ENCODE results near the gene ARID3B.

Gene ARID3B

DNA sequence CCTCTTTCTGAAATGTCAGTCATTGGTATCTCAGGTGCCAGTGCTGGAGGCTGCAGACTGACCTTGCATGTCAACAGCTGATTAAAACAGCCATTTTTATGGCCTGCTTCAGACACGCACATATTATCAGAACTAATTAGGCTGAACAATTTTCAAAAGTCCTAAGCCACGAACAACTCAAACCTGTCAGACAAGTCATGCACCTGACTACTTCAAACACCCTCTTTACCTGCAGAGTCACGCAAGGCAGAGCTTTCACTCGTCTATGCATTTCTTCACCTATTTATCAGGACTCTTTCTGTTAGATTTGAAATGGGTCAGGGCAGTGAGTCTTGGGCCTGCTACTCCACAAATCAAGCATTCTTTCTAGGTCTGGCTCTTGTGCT, 101.3 kb downstream of the ARID3B start:
- Histone ChIP-seq H3K27ac (replicated peaks) (no peak overlapping the region), H3K4me3 (replicated peaks; ENCODE audit: insufficient read depth, low read length) (no peak overlapping the region), H3K27me3 (ENCODE audit: insufficient read depth, poor library complexity, severe bottlenecking) (no peaks in the 10 kb centered on the region)
- TF ChIP-seq, protein P1, sequence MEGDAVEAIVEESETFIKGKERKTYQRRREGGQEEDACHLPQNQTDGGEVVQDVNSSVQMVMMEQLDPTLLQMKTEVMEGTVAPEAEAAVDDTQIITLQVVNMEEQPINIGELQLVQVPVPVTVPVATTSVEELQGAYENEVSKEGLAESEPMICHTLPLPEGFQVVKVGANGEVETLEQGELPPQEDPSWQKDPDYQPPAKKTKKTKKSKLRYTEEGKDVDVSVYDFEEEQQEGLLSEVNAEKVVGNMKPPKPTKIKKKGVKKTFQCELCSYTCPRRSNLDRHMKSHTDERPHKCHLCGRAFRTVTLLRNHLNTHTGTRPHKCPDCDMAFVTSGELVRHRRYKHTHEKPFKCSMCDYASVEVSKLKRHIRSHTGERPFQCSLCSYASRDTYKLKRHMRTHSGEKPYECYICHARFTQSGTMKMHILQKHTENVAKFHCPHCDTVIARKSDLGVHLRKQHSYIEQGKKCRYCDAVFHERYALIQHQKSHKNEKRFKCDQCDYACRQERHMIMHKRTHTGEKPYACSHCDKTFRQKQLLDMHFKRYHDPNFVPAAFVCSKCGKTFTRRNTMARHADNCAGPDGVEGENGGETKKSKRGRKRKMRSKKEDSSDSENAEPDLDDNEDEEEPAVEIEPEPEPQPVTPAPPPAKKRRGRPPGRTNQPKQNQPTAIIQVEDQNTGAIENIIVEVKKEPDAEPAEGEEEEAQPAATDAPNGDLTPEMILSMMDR (IDR thresholded peaks at IDR 0.05; ENCODE audit: insufficient read depth, low read length): no peak
- no peak for TF ChIP-seq GABPA (IDR thresholded peaks at IDR 0.05; ENCODE audit: low read depth)
- TF ChIP-seq POLR2AphosphoS5 (IDR thresholded peaks at IDR 0.05; ENCODE audit: low read depth): no peak
- no peak for TF ChIP-seq SPI1 (IDR thresholded peaks at IDR 0.05; ENCODE audit: borderline replicate concordance, low read depth)
- TF ChIP-seq, protein P2, sequence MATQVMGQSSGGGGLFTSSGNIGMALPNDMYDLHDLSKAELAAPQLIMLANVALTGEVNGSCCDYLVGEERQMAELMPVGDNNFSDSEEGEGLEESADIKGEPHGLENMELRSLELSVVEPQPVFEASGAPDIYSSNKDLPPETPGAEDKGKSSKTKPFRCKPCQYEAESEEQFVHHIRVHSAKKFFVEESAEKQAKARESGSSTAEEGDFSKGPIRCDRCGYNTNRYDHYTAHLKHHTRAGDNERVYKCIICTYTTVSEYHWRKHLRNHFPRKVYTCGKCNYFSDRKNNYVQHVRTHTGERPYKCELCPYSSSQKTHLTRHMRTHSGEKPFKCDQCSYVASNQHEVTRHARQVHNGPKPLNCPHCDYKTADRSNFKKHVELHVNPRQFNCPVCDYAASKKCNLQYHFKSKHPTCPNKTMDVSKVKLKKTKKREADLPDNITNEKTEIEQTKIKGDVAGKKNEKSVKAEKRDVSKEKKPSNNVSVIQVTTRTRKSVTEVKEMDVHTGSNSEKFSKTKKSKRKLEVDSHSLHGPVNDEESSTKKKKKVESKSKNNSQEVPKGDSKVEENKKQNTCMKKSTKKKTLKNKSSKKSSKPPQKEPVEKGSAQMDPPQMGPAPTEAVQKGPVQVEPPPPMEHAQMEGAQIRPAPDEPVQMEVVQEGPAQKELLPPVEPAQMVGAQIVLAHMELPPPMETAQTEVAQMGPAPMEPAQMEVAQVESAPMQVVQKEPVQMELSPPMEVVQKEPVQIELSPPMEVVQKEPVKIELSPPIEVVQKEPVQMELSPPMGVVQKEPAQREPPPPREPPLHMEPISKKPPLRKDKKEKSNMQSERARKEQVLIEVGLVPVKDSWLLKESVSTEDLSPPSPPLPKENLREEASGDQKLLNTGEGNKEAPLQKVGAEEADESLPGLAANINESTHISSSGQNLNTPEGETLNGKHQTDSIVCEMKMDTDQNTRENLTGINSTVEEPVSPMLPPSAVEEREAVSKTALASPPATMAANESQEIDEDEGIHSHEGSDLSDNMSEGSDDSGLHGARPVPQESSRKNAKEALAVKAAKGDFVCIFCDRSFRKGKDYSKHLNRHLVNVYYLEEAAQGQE (IDR thresholded peaks at IDR 0.05; ENCODE audit: insufficient replicate concordance, low read depth): no peak
- no peak for DNase-seq (ENCODE audit: low read depth in 1 of 2, low spot score in 1 of 2)

DNA sequence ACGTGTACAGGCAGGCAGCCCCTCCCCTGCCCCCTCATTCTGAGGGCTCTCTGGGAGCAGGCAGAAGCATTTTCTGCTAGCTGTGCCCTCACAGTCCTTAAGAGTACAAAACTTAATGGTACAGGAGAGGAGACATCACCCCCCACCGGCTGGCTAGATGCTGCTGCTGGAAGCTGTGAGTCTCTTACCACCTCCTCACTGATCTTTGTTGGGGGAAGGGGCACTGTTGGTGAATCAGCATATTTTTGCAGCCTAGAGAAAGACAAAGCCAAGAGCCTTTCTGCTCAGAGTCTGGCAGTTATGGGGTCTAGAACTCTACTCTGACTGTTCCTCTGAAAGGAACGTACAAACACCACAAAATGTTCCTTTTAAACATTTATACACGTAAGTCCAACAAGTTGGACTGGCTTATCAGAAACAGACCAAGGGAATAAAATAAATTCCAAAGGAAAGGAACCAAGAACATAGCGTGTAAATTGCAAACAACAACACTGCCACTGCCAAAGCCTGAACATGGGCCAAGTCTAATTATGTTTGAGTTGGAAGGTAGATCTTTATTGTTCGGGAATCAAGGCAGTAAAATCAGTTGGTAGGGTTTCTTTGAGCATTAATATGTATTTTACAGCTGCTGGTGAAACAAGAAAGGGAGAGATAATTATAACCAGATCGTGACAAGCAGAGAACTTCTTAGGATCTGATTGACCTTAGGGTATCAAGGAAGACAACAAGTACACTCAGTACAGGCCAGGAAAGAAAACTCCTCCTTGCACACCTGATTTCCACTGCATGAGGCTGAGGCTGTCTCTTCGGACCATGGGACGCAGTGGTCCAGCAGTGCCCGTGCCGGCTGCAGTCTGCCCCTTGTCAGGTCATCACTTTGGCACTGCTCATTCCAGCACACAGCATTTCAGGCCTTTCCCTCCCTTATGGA, 102.0 kb downstream of the ARID3B start:
- no peak overlapping the region for H3K27ac ChIP-seq (replicated peaks)
- TF ChIP-seq, protein P1 (IDR thresholded peaks at IDR 0.05; ENCODE audit: insufficient read depth, low read length): no peak
- TF ChIP-seq, protein P2 (IDR thresholded peaks at IDR 0.05; ENCODE audit: insufficient replicate concordance, low read depth): no peak
- TF ChIP-seq SPI1 (IDR thresholded peaks at IDR 0.05; ENCODE audit: borderline replicate concordance, low read depth) (no peak), GABPA (IDR thresholded peaks at IDR 0.05; ENCODE audit: low read depth) (no peak), POLR2AphosphoS5 (IDR thresholded peaks at IDR 0.05; ENCODE audit: low read depth) (no peak)
- H3K27me3 ChIP-seq (ENCODE audit: insufficient read depth, poor library complexity, severe bottlenecking): no peaks in the 10 kb centered on the region
- DNase-seq (ENCODE audit: low read depth in 1 of 2, low spot score in 1 of 2): no peak
- H3K4me3 ChIP-seq (replicated peaks; ENCODE audit: insufficient read depth, low read length): no peak overlapping the region

DNA sequence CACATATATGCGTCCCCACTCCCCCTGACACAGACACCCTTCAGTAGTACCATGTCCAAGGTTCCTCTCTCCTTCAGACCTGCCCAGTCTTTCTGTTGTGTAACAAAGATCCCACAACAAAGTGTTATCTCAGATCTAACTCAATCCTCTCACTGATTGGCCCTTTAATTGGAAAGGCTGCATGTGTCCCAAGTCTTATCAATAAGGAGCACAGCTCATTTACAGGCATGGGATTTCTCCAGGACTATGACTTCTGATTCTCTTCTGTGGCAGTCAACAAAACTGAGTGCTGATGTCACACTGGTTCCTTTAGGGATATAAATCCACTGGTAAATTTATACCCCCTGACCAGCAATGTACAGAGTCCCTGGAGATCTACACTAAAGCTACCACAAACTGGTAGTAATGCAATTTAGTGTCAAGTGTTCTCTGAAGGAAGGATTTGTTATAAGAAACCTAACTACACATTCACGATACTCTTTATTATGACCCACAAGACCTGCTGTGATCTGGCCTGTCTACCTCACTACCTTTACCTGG, 102.7 kb downstream of the ARID3B start:
- TF ChIP-seq POLR2AphosphoS5 (IDR thresholded peaks at IDR 0.05; ENCODE audit: low read depth) (no peak), GABPA (IDR thresholded peaks at IDR 0.05; ENCODE audit: low read depth) (no peak), SPI1 (IDR thresholded peaks at IDR 0.05; ENCODE audit: borderline replicate concordance, low read depth) (no peak)
- TF ChIP-seq, protein P1 (IDR thresholded peaks at IDR 0.05; ENCODE audit: insufficient read depth, low read length): no peak
- TF ChIP-seq, protein P2 (IDR thresholded peaks at IDR 0.05; ENCODE audit: insufficient replicate concordance, low read depth): no peak
- DNase-seq (ENCODE audit: low read depth in 1 of 2, low spot score in 1 of 2): no peak
- H3K27ac ChIP-seq (replicated peaks): no peak overlapping the region
- no peak overlapping the region for H3K4me3 ChIP-seq (replicated peaks; ENCODE audit: insufficient read depth, low read length)
- no peaks in the 10 kb centered on the region for H3K27me3 ChIP-seq (ENCODE audit: insufficient read depth, poor library complexity, severe bottlenecking)

All from HL-60 (cell line).